Embryonic facial prominence (tissue), 1 donor: Measurements from ENCODE around the gene COG5.

ENCODE experiments used
- DNase-seq: peaks from one replicate; pipeline ENCODE4 v3.0.0-alpha.2; 2016; ENCODE audit errors: extremely low spot score

The COG5 gene

GRCh38 chr7:107563775-107564552, at the start of gene COG5, which contains the start of gene DUS4L:
Gene COG5 (minus strand): TSS chr7:107563920. CDS start chr7:107563896, 24 bp downstream.
Gene DUS4L (plus strand): TSS chr7:107563971. CDS start chr7:107567071, 3,100 bp downstream.
- peak; percentile 84 for DNase-seq

- no peak for DNase-seq
Observed at GRCh38 chr7:107613439-107613838, 49.7 kb upstream of the COG5 start.

GRCh38 chr7:107610323-107610722, 46.6 kb upstream of the COG5 start:
- DNase-seq, result no peak

- DNase-seq, result no peak
Observed at GRCh38 chr7:107609811-107610261, 46.1 kb upstream of the COG5 start.

GRCh38 chr7:107606303-107606702, 42.6 kb upstream of the COG5 start:
- DNase-seq, result no peak

GRCh38 chr7:107605218-107605815, 41.6 kb upstream of the COG5 start:
- DNase-seq, result no peak

GRCh38 chr7:107600816-107601215, 37.1 kb upstream of the COG5 start:
- DNase-seq, result no peak

- DNase-seq, result no peak
Observed at GRCh38 chr7:107599262-107599661, 35.5 kb upstream of the COG5 start.

GRCh38 chr7:107597953-107598352, 34.2 kb upstream of the COG5 start:
- DNase-seq, result no peak

- no peak for DNase-seq
Observed at GRCh38 chr7:107597582-107597916, 33.8 kb upstream of the COG5 start.

- no peak for DNase-seq
Observed at GRCh38 chr7:107596881-107597581, 33.3 kb upstream of the COG5 start.

GRCh38 chr7:107594961-107595737, 31.4 kb upstream of the COG5 start:
- no peak for DNase-seq

GRCh38 chr7:107593025-107593410, 29.3 kb upstream of the COG5 start:
- no peak for DNase-seq

GRCh38 chr7:107592361-107593024, 28.8 kb upstream of the COG5 start:
- no peak for DNase-seq

GRCh38 chr7:107591421-107591820, 27.7 kb upstream of the COG5 start:
- DNase-seq, result no peak

- DNase-seq, result no peak
Observed at GRCh38 chr7:107588529-107589130, 24.9 kb upstream of the COG5 start.

- DNase-seq, result no peak
Observed at GRCh38 chr7:107584716-107585115, 21.0 kb upstream of the COG5 start.

GRCh38 chr7:107582875-107583274, 19.2 kb upstream of the COG5 start:
- no peak for DNase-seq

GRCh38 chr7:107581387-107582013, 17.8 kb upstream of the COG5 start:
- DNase-seq, result no peak

GRCh38 chr7:107580716-107581383, 17.1 kb upstream of the COG5 start:
- DNase-seq, result no peak
